ENCODE data around the gene MAB21L4. TPM values are rescaled to one million over a fixed set of nuclear protein-coding genes. Genes with fewer than 3 reads are reported as not detected.

The MAB21L4 gene
- total RNA-seq, 2 donors from 2014 or later, result 1.1 to 3.5 TPM

- no peak for DNase-seq (ENCODE audit: low spot score)
- no peaks in the 10 kb centered on the region for H3K27me3 ChIP-seq (replicated peaks; ENCODE audit: insufficient read depth)
- no peaks in the 10 kb centered on the region for H3K4me1 ChIP-seq (replicated peaks)
- intact Hi-C loops (cut with DNase I), result no loop called here
- TF ChIP-seq, protein P1, sequence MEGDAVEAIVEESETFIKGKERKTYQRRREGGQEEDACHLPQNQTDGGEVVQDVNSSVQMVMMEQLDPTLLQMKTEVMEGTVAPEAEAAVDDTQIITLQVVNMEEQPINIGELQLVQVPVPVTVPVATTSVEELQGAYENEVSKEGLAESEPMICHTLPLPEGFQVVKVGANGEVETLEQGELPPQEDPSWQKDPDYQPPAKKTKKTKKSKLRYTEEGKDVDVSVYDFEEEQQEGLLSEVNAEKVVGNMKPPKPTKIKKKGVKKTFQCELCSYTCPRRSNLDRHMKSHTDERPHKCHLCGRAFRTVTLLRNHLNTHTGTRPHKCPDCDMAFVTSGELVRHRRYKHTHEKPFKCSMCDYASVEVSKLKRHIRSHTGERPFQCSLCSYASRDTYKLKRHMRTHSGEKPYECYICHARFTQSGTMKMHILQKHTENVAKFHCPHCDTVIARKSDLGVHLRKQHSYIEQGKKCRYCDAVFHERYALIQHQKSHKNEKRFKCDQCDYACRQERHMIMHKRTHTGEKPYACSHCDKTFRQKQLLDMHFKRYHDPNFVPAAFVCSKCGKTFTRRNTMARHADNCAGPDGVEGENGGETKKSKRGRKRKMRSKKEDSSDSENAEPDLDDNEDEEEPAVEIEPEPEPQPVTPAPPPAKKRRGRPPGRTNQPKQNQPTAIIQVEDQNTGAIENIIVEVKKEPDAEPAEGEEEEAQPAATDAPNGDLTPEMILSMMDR (IDR thresholded peaks at IDR 0.05), result no peak
- TF ChIP-seq POLR2AphosphoS5 (IDR thresholded peaks at IDR 0.05) (no peak), POLR2A (IDR thresholded peaks at IDR 0.05) (no peak)
- 77% methylated on average over 14 of the region's 14 CpGs for WGBS
- H3K4me3 ChIP-seq, result no peak overlapping the region
- H3K9me3 ChIP-seq, result no peaks in the 10 kb centered on the region
- H3K27ac ChIP-seq, result no peak overlapping the region
- H3K36me3 ChIP-seq, result no peaks in the 10 kb centered on the region
Measured at GRCh38 chr2:240925191-240925567, 29.2 kb upstream of the MAB21L4 start.

- WGBS, result 63% methylated on average over 14 of the region's 15 CpGs
- H3K9me3 ChIP-seq, result no peaks in the 10 kb centered on the region
- H3K27ac ChIP-seq, result no peak overlapping the region
- H3K4me1 ChIP-seq (replicated peaks), result no peaks in the 10 kb centered on the region
- H3K36me3 ChIP-seq, result no peaks in the 10 kb centered on the region
- no peak overlapping the region for H3K4me3 ChIP-seq
- H3K27me3 ChIP-seq (replicated peaks; ENCODE audit: insufficient read depth), result no peaks in the 10 kb centered on the region
- TF ChIP-seq, protein P1 (IDR thresholded peaks at IDR 0.05), result no peak
- no peak for DNase-seq (ENCODE audit: low spot score)
- intact Hi-C loops (cut with DNase I), result no loop called here
Measured at GRCh38 chr2:240922982-240923537, 27.1 kb upstream of the MAB21L4 start.

DNA sequence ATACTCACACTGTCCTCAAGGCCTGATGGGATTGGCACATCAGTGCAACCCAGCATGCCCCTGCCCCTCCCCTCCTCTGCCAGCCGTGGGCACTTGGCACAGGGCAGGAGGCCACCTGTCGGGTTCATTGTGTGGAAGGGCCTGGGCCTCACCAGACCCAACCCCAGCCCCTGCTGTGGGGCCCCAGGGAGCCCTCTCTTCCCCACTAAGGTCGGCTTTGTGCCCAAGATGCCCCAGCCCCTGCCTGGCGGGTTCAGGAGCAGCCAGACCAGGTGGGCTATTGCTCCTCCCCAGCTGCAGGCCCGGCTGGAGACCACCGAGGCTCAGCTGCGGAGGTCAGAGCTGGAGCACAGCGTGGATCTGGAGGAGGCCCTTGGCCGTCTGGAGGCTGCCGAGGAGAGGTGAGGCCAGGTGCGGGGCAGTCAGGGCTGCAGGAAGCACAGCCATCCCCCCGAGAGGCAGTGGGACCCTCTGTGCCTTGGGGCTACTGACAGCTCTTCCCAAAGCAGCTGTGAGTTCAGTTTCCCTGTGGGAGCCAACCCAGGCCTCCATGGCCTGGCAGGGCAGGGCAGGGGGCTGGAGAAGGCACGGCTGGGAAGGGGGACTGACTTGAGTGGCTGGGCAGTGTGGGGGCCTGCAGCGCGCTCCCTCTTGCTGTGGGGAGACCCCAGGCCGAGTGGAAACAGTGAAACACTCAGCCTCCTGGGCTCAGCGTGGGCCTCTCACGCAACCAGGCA lies 26.5 kb upstream of the MAB21L4 start:
- intact Hi-C loops (cut with DNase I), result no loop called here
- 89% methylated on average over 14 of the region's 18 CpGs for WGBS
- H3K36me3 ChIP-seq, result no peaks in the 10 kb centered on the region

GRCh38 chr2:240921995-240922244 lies 26.0 kb upstream of the MAB21L4 start:
- TF ChIP-seq, protein P1 (IDR thresholded peaks at IDR 0.05), result no peak
- TF ChIP-seq POLR2AphosphoS5 (IDR thresholded peaks at IDR 0.05) (no peak), POLR2A (IDR thresholded peaks at IDR 0.05) (no peak)
- intact Hi-C loops (cut with DNase I), result no loop called here
- WGBS, result 100% methylated on average over 1 of the region's 1 CpG
- no peak overlapping the region for H3K4me3 ChIP-seq
- H3K36me3 ChIP-seq, result no peaks in the 10 kb centered on the region
- DNase-seq (ENCODE audit: low spot score), result no peak
- H3K27me3 ChIP-seq (replicated peaks; ENCODE audit: insufficient read depth), result no peaks in the 10 kb centered on the region
- H3K27ac ChIP-seq, result no peak overlapping the region
- no peaks in the 10 kb centered on the region for H3K4me1 ChIP-seq (replicated peaks)
- H3K9me3 ChIP-seq, result no peaks in the 10 kb centered on the region

More for the DNA sequence above, 26.5 kb upstream of the MAB21L4 start:
- Histone ChIP-seq H3K4me3 (no peak overlapping the region), H3K9me3 (no peaks in the 10 kb centered on the region), H3K4me1 (replicated peaks) (no peaks in the 10 kb centered on the region), H3K27me3 (replicated peaks; ENCODE audit: insufficient read depth) (no peaks in the 10 kb centered on the region), H3K27ac (no peak overlapping the region)
- DNase-seq (ENCODE audit: low spot score), result no peak
- TF ChIP-seq POLR2A (IDR thresholded peaks at IDR 0.05) (no peak), POLR2AphosphoS5 (IDR thresholded peaks at IDR 0.05) (no peak)
- TF ChIP-seq, protein P1 (IDR thresholded peaks at IDR 0.05), result no peak

- WGBS, result 77% methylated on average over 13 of the region's 13 CpGs
Measured at GRCh38 chr2:240921311-240921994, 25.5 kb upstream of the MAB21L4 start.

More at GRCh38 chr2:240921311-240921994, 25.5 kb upstream of the MAB21L4 start:
- H3K27ac ChIP-seq, result no peak overlapping the region
- TF ChIP-seq, protein P1 (IDR thresholded peaks at IDR 0.05), result no peak
- no peak for TF ChIP-seq POLR2A (IDR thresholded peaks at IDR 0.05)
- no peak for TF ChIP-seq POLR2AphosphoS5 (IDR thresholded peaks at IDR 0.05)
- H3K9me3 ChIP-seq, result no peaks in the 10 kb centered on the region
- H3K4me1 ChIP-seq (replicated peaks), result no peaks in the 10 kb centered on the region
- intact Hi-C loops (cut with DNase I), result no loop called here
- DNase-seq (ENCODE audit: low spot score), result no peak
- no peak overlapping the region for H3K4me3 ChIP-seq
- no peaks in the 10 kb centered on the region for H3K27me3 ChIP-seq (replicated peaks; ENCODE audit: insufficient read depth)
- H3K36me3 ChIP-seq, result no peaks in the 10 kb centered on the region

Measured in prostate gland (tissue), 2 donors.